ENCODE results near the gene ADARB2.

DNA sequence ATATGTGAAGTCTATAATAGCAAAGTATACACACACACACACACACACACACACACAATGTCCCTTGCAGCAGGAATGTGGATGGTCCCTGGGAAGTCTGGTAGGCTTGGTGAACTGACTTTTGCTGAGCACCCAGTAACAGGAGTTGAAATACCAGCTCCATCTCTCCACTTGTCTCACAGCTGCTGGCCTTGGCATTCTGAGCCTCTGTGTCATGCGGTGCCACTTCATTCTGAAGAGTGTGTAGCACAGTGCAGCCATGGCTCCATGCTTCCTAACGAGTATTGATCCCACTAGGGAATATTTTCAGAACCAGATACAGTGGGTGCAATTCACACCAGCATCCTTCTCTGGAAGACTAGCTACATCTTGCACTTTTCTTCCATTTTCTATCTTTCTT is 192.4 kb downstream of the ADARB2 start:
- TF ChIP-seq, protein P1, sequence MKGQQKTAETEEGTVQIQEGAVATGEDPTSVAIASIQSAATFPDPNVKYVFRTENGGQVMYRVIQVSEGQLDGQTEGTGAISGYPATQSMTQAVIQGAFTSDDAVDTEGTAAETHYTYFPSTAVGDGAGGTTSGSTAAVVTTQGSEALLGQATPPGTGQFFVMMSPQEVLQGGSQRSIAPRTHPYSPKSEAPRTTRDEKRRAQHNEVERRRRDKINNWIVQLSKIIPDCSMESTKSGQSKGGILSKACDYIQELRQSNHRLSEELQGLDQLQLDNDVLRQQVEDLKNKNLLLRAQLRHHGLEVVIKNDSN (IDR thresholded peaks at IDR 0.05): no peak
- TF ChIP-seq RAD21 (IDR thresholded peaks at IDR 0.05; ENCODE audit: low read depth): no peak
- TF ChIP-seq CEBPB (IDR thresholded peaks at IDR 0.05): no peak
- no peak for TF ChIP-seq ZBTB7A (IDR thresholded peaks at IDR 0.05; ENCODE audit: low read depth)
- TF ChIP-seq TCF12 (IDR thresholded peaks at IDR 0.05; ENCODE audit: low read depth): no peak
- TF ChIP-seq FOXM1 (IDR thresholded peaks at IDR 0.05; ENCODE audit: borderline replicate concordance, low read depth): no peak
- TF ChIP-seq, protein P2, sequence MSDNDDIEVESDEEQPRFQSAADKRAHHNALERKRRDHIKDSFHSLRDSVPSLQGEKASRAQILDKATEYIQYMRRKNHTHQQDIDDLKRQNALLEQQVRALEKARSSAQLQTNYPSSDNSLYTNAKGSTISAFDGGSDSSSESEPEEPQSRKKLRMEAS (IDR thresholded peaks at IDR 0.05): no peak
- TF ChIP-seq EGR1 (IDR thresholded peaks at IDR 0.05): no peak
- no peak for TF ChIP-seq YY1 (IDR thresholded peaks at IDR 0.05; ENCODE audit: low read depth)
- TF ChIP-seq, protein P3, sequence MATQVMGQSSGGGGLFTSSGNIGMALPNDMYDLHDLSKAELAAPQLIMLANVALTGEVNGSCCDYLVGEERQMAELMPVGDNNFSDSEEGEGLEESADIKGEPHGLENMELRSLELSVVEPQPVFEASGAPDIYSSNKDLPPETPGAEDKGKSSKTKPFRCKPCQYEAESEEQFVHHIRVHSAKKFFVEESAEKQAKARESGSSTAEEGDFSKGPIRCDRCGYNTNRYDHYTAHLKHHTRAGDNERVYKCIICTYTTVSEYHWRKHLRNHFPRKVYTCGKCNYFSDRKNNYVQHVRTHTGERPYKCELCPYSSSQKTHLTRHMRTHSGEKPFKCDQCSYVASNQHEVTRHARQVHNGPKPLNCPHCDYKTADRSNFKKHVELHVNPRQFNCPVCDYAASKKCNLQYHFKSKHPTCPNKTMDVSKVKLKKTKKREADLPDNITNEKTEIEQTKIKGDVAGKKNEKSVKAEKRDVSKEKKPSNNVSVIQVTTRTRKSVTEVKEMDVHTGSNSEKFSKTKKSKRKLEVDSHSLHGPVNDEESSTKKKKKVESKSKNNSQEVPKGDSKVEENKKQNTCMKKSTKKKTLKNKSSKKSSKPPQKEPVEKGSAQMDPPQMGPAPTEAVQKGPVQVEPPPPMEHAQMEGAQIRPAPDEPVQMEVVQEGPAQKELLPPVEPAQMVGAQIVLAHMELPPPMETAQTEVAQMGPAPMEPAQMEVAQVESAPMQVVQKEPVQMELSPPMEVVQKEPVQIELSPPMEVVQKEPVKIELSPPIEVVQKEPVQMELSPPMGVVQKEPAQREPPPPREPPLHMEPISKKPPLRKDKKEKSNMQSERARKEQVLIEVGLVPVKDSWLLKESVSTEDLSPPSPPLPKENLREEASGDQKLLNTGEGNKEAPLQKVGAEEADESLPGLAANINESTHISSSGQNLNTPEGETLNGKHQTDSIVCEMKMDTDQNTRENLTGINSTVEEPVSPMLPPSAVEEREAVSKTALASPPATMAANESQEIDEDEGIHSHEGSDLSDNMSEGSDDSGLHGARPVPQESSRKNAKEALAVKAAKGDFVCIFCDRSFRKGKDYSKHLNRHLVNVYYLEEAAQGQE (IDR thresholded peaks at IDR 0.05; ENCODE audit: low read depth): no peak
- TF ChIP-seq TAF1 (IDR thresholded peaks at IDR 0.05; ENCODE audit: low read depth): no peak

Measured in Ishikawa (cell line).